GM18505 (cell line): ENCODE results near the gene SELENOW.
"Not testable (repeated sequence)": the region's sequence is repeated elsewhere in the genome, so short reads cannot be mapped to it uniquely, and the experiment has no call there.

ENCODE experiments used
- ATAC-seq: cut with Tn5 transposase; IDR thresholded peaks from one replicate; pipeline ENCODE4 v1.9.1; 2021; ENCODE audit not compliant: unreplicated experiment
- POLR2A ChIP-seq: IDR thresholded peaks from 4 replicates; pipeline ENCODE4 v1.6.1; 2011; ENCODE audit warnings: borderline replicate concordance; ENCODE audit not compliant: insufficient read depth, insufficient read length; ENCODE audit errors: extremely low read depth

Gene SELENOW

GRCh38 chr19:47806435-47806834 is 27.9 kb downstream of the SELENOW start:
- ATAC-seq: no peak
- no peak for TF ChIP-seq POLR2A

GRCh38 chr19:47813304-47813994 is 34.9 kb downstream of the SELENOW start:
- no peak for ATAC-seq
- no peak for TF ChIP-seq POLR2A

GRCh38 chr19:47813995-47814328 is 35.5 kb downstream of the SELENOW start:
- TF ChIP-seq POLR2A: no peak
- no peak for ATAC-seq

GRCh38 chr19:47816270-47816669 is 37.8 kb downstream of the SELENOW start:
- not testable (repeated sequence) for ATAC-seq

GRCh38 chr19:47818221-47818620 is 39.7 kb downstream of the SELENOW start:
- ATAC-seq: not testable (repeated sequence)

- no peak for TF ChIP-seq POLR2A
Measured at GRCh38 chr19:47819858-47820257, 41.4 kb downstream of the SELENOW start.

GRCh38 chr19:47820410-47820809 is 41.9 kb downstream of the SELENOW start:
- no peak for ATAC-seq
- TF ChIP-seq POLR2A: no peak

More at GRCh38 chr19:47819858-47820257, 41.4 kb downstream of the SELENOW start:
- no peak for ATAC-seq

- no peak for TF ChIP-seq POLR2A
- ATAC-seq: no peak
Measured at GRCh38 chr19:47821460-47822020, 43.0 kb downstream of the SELENOW start, which contains the start of gene CRX. Gene CRX (plus strand): TSS chr19:47821937. CDS start chr19:47834444, 12,507 bp downstream.

GRCh38 chr19:47824396-47824795 is 45.9 kb downstream of the SELENOW start:
- no peak for TF ChIP-seq POLR2A
- ATAC-seq: no peak

- no peak for TF ChIP-seq POLR2A
- ATAC-seq: no peak
Measured at GRCh38 chr19:47826800-47827199, 48.3 kb downstream of the SELENOW start.

GRCh38 chr19:47832723-47833122 is 54.2 kb downstream of the SELENOW start:
- TF ChIP-seq POLR2A: no peak
- ATAC-seq: no peak
